Measurements from ENCODE around the gene TACC2. TPM values are rescaled to one million over a fixed set of nuclear protein-coding genes. Genes with fewer than 3 reads are reported as not detected.

Gene TACC2
- total RNA-seq, 4 donors from 2014 or later = 105 to 334 (median 235) TPM

- intact Hi-C loops (cut with DNase I; ENCODE audit: low total_unique reads) (no loop called here), in situ Hi-C loops (cut with MboI; ENCODE audit: low sequenced_read_pairs in 4 of 4) (no loop called here)
- Histone ChIP-seq H3K27me3 (no peaks in the 10 kb centered on the region), H3K27ac (peak overlapping the region in 3 of 4 donors; percentile 27 to 45 (median 32)), H3K36me3 (peaks cover 0 to 67% of the 10 kb centered on the region in 2 donors), H3K9me3 (no peaks in the 10 kb centered on the region), H3K4me3 (no peak overlapping the region), H3K4me1 (no peaks in the 10 kb centered on the region)
- DNase-seq (no peak), ATAC-seq (peak; percentile 18 to 69)
- TF ChIP-seq POLR2A (IDR thresholded peaks at IDR 0.05) (no peak), CTCF (IDR thresholded peaks at IDR 0.05 in 4 of 5, conservative IDR thresholded peaks at IDR 0.05 in 1 of 5) (no peak)
Measured at GRCh38 chr10:122252805-122253204, 263.8 kb downstream of the TACC2 start.

GRCh38 chr10:122253605-122254004 lies 264.6 kb downstream of the TACC2 start:
- Histone ChIP-seq H3K36me3 (peaks cover 0 to 60% of the 10 kb centered on the region in 2 donors), H3K4me3 (no peak overlapping the region), H3K4me1 (no peaks in the 10 kb centered on the region), H3K27ac (no peak overlapping the region), H3K27me3 (no peaks in the 10 kb centered on the region), H3K9me3 (no peaks in the 10 kb centered on the region)
- in situ Hi-C loops (cut with MboI; ENCODE audit: low sequenced_read_pairs in 4 of 4) (no loop called here), intact Hi-C loops (cut with DNase I; ENCODE audit: low total_unique reads) (no loop called here)
- TF ChIP-seq POLR2A (IDR thresholded peaks at IDR 0.05) (no peak), CTCF (IDR thresholded peaks at IDR 0.05 in 4 of 5, conservative IDR thresholded peaks at IDR 0.05 in 1 of 5) (no peak)
- DNase-seq = no peak
- ATAC-seq = no peak

DNA sequence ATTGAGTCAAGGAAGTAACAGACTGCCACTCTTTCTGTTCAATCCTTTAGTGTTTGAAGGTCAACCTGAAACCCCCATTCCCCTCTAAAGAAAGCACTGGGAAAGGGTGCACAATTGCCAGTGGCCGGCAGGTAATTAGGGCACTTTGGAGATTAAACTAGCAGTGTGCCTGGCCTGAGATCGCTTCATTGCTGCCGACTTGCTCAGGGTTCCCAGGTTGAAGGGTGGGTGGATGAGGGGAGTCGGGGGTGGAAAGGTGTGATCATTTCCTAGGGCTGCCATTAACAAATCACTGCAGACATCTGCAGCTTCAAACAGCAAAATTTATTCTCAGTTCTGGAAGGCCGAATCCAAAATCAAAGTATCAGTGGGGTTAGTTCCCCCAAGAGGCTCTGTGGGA lies 265.9 kb downstream of the TACC2 start:
- no peak for TF ChIP-seq POLR2A (IDR thresholded peaks at IDR 0.05)
- DNase-seq (no peak), ATAC-seq (no peak)
- H3K27me3 ChIP-seq = no peaks in the 10 kb centered on the region
- in situ Hi-C loops (cut with MboI; ENCODE audit: low sequenced_read_pairs in 4 of 4) (no loop called here), intact Hi-C loops (cut with DNase I; ENCODE audit: low total_unique reads) (no loop called here)
- H3K4me1 ChIP-seq = no peaks in the 10 kb centered on the region
- no peak overlapping the region for H3K27ac ChIP-seq
- peaks cover 0 to 52% of the 10 kb centered on the region in 2 donors for H3K36me3 ChIP-seq
- no peak overlapping the region for H3K4me3 ChIP-seq
- no peaks in the 10 kb centered on the region for H3K9me3 ChIP-seq

- Histone ChIP-seq H3K4me1 (no peaks in the 10 kb centered on the region), H3K27ac (no peak overlapping the region)
Measured at GRCh38 chr10:122255509-122256301, 266.7 kb downstream of the TACC2 start.

More at GRCh38 chr10:122255509-122256301, 266.7 kb downstream of the TACC2 start:
- in situ Hi-C loops (cut with MboI; ENCODE audit: low sequenced_read_pairs in 4 of 4) (no loop called here), intact Hi-C loops (cut with DNase I; ENCODE audit: low total_unique reads) (no loop called here)
- no peak for ATAC-seq
- DNase-seq = no peak
- H3K36me3 ChIP-seq = peaks cover 0 to 46% of the 10 kb centered on the region in 2 donors
- H3K27me3 ChIP-seq = no peaks in the 10 kb centered on the region
- TF ChIP-seq CTCF (IDR thresholded peaks at IDR 0.05 in 4 of 5, conservative IDR thresholded peaks at IDR 0.05 in 1 of 5) = no peak
- no peak for TF ChIP-seq POLR2A (IDR thresholded peaks at IDR 0.05)
- no peaks in the 10 kb centered on the region for H3K9me3 ChIP-seq
- H3K4me3 ChIP-seq = no peak overlapping the region

Data from gastrocnemius medialis (tissue), 4 donors.